Activated naive CD4-positive, alpha-beta T cell treated with anti-CD3 and anti-CD28 coated beads for 36 hours (primary cell): ENCODE results near the gene IFIT2. TPM values are rescaled to one million over a fixed set of nuclear protein-coding genes. Genes with fewer than 3 reads are reported as not detected.
"Not testable (repeated sequence)": the region's sequence is repeated elsewhere in the genome, so short reads cannot be mapped to it uniquely, and the experiment has no call there.

Experiments used
- CTCF ChIA-PET: fragments of 350-600 bp; sonication (Branson Sonifier 250); formaldehyde crosslinking; loops from one replicate; lab custom pipeline; 2021; ENCODE audit warnings: antibody characterized with exemption; lab: Charles Lee
- DNase-seq: peaks from one replicate; pipeline ENCODE4 v3.0.0-alpha.2; 2020
- H3K27ac Mint-ChIP-seq: one replicate; pipeline ENCODE4 v1.8.0; 2021; ENCODE audit warnings: mild to moderate bottlenecking, mixed read lengths
- H3K27me3 Mint-ChIP-seq: one replicate; pipeline ENCODE4 v1.8.0; 2021; ENCODE audit warnings: low read depth, mixed read lengths
- H3K36me3 Mint-ChIP-seq: one replicate; pipeline ENCODE4 v1.8.0; 2021; ENCODE audit warnings: low read depth, mixed read lengths
- H3K4me1 Mint-ChIP-seq: one replicate; pipeline ENCODE4 v1.8.0; 2021; ENCODE audit warnings: low read depth, mixed read lengths
- H3K4me3 Mint-ChIP-seq: one replicate; pipeline ENCODE4 v1.8.0; 2021; ENCODE audit warnings: mild to moderate bottlenecking, moderate library complexity, mixed read lengths
- H3K9me3 Mint-ChIP-seq: one replicate; pipeline ENCODE4 v1.8.0; 2021; ENCODE audit warnings: mixed read lengths
- intact Hi-C: fragments of 100-400 bp; cut with micrococcal nuclease; formaldehyde crosslinking; loops from one replicate; pipeline ENCODE4 v1.15.1; 2023
- total RNA-seq, 2 experiments: library from RNA; stranded (reverse); gene quantifications; one replicate each; pipeline ENCODE4 v1.2.3, GENCODE V29; 2021

Gene IFIT2
- total RNA-seq, 2 experiments from 2014 or later: 35.7 to 39.4 TPM

- Mint-ChIP-seq H3K4me1 (no peaks in the 10 kb centered on the region), H3K36me3 (no peaks in the 10 kb centered on the region), H3K4me3 (no peak overlapping the region), H3K9me3 (no peaks in the 10 kb centered on the region), H3K27me3 (no peaks in the 10 kb centered on the region), H3K27ac (no peak overlapping the region)
- intact Hi-C loops: no loop called here
- DNase-seq: no peak
- CTCF ChIA-PET: interaction anchor here (0.6 kb wide), 1 partner anchor 21 kb away, joined by 7 read pairs; no protein-coding TSS in a partner anchor
These were observed 18.6 kb upstream of the IFIT2 start for GRCh38 chr10:89283025-89283935.

DNA sequence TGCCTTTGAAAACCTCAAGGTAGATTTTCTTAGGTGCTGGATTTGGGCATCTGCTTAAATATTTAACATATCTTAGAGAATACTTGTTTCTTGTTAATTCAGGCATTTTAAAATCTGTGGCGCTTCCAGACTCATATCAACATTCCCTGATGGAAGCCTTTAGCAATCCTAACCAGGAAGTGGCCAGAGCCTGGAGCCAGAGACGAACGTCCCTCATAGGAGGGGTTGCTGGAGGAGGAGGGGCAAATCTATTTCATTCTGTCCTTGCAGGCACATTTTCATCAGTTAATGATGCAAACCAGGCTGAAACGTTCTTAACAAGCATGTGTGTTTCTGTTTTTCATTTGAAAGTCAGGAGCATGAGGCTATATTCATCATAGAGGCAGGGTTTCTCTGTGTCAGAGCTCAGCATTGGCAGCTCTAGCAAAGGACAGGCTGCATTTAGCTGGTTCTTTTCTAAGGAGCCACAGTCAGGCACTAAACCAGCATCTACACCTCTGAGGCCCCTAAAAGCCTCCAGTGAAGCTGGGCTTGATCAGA is 17.8 kb upstream of the IFIT2 start:
- Mint-ChIP-seq H3K36me3 (no peaks in the 10 kb centered on the region), H3K4me3 (no peak overlapping the region), H3K27ac (no peak overlapping the region), H3K27me3 (no peaks in the 10 kb centered on the region), H3K9me3 (no peaks in the 10 kb centered on the region), H3K4me1 (no peaks in the 10 kb centered on the region)
- CTCF ChIA-PET: no interaction called here
- DNase-seq: no peak
- intact Hi-C loops: no loop called here

DNA sequence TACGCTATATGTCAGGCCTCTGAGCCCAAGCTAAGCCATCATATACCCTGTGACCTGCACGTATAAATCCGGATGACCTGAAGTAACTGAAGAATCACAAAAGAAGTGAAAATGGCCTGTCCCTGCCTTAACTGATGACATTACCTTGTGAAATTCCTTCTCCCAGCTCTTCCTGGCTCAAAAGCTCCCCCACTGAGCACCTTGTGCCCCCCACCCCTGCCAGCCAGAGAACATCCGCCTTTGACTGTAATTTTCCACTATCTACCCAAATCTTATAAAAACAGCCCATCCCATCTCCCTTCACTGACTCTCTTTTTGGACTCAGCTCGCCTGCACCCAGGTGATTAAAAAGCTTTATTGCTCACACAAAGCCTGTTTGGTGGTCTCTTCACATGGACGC is 17.1 kb upstream of the IFIT2 start:
- DNase-seq, H3K4me3 Mint-ChIP-seq: not testable (repeated sequence)

GRCh38 chr10:89285303-89285702 is 16.5 kb upstream of the IFIT2 start:
- H3K27me3 Mint-ChIP-seq, CTCF ChIA-PET, H3K4me3 Mint-ChIP-seq, H3K27ac Mint-ChIP-seq, H3K36me3 Mint-ChIP-seq, intact Hi-C loops, H3K4me1 Mint-ChIP-seq, H3K9me3 Mint-ChIP-seq, DNase-seq: not testable (repeated sequence)

More for the DNA sequence above, 17.1 kb upstream of the IFIT2 start:
- intact Hi-C loops, H3K9me3 Mint-ChIP-seq, H3K36me3 Mint-ChIP-seq, H3K4me1 Mint-ChIP-seq, CTCF ChIA-PET, H3K27ac Mint-ChIP-seq, H3K27me3 Mint-ChIP-seq: not testable (repeated sequence)

DNA sequence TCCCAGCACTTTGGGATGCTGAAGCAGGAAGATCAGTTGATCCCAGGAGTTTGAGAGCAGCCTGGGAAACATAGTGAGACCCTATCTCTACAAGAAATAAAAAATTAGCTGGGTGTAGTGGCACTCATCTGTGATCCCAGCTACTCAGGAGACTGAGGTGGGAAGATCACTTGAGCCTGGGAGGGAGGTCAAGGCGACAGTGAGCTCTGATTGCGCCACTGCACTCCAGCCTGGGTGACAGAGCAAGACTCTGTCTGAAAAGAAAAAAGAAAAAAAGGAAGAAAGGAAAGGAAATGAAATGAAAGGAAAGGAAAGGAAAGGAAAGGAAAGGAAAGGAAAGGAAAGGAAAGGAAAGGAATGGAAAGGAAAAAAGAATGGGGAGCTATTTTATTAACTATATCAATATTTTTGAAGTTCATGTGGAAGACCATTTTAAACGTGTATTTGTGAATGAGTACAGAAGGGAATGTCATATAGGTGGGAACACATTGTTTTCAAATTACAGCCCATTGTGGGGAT is 7.1 kb upstream of the IFIT2 start:
- DNase-seq: no peak
- H3K9me3 Mint-ChIP-seq: peaks cover 2% of the 10 kb centered on the region
- peaks cover 11% of the 10 kb centered on the region for H3K4me1 Mint-ChIP-seq
- CTCF ChIA-PET: interaction anchor here (0.9 to 1.7 kb wide), 4 partner anchors 13 to 123 kb away, joined by 3 to 6 read pairs (median 3); no protein-coding TSS in a partner anchor
- H3K27me3 Mint-ChIP-seq: no peaks in the 10 kb centered on the region
- no peak overlapping the region for H3K4me3 Mint-ChIP-seq
- H3K36me3 Mint-ChIP-seq: peaks cover 1% of the 10 kb centered on the region
- no peak overlapping the region for H3K27ac Mint-ChIP-seq
- intact Hi-C loops: loop anchor here (1.0 to 10.0 kb wide), 2 partner anchors 38 to 270 kb away; no protein-coding TSS in a partner anchor

- Mint-ChIP-seq H3K27ac (no peak overlapping the region), H3K36me3 (peaks cover 1% of the 10 kb centered on the region), H3K27me3 (no peaks in the 10 kb centered on the region), H3K4me1 (peaks cover 13% of the 10 kb centered on the region), H3K9me3 (peaks cover 2% of the 10 kb centered on the region), H3K4me3 (no peak overlapping the region)
- intact Hi-C loops: loop anchor here (1.0 to 10.0 kb wide), 2 partner anchors 37 to 269 kb away; no protein-coding TSS in a partner anchor
- CTCF ChIA-PET: interaction anchor here (0.9 kb wide), 2 partner anchors 68 to 69 kb away, joined by 3 read pairs; no protein-coding TSS in a partner anchor
- DNase-seq: no peak
These were observed 6.2 kb upstream of the IFIT2 start for GRCh38 chr10:89295597-89295996.

DNA sequence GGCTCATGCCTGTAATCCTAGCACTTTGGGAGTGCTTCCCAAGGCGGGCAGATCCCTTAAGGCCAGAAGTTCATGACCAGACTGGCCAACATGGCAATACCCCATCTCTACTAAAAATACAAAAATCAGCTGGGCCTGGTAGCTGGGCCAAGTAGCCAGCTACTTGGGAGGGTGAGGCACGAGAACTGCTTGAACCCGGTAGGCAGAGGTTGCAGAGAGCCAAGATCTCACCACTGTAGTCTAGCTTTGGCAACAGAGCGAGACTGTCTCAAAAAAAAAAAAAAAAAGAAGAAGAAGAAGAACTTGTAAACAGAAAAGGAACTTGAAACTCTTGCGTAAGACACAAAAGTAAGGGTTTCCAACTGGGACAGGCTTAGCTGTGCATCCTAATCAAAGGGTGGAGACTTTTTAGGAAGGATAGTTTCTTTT is 5.6 kb upstream of the IFIT2 start:
- H3K4me1 Mint-ChIP-seq: peaks cover 17% of the 10 kb centered on the region
- H3K4me3 Mint-ChIP-seq: no peak overlapping the region
- intact Hi-C loops: loop anchor here (10.0 kb wide), 1 partner anchor 269 kb away; no protein-coding TSS in a partner anchor
- no peaks in the 10 kb centered on the region for H3K27me3 Mint-ChIP-seq
- H3K9me3 Mint-ChIP-seq: peaks cover 2% of the 10 kb centered on the region
- peaks cover 1% of the 10 kb centered on the region for H3K36me3 Mint-ChIP-seq
- DNase-seq: no peak
- no peak overlapping the region for H3K27ac Mint-ChIP-seq
- CTCF ChIA-PET: interaction anchor here (0.9 kb wide), 1 partner anchor 68 kb away, joined by 3 read pairs; no protein-coding TSS in a partner anchor

GRCh38 chr10:89297356-89297755 is 4.5 kb upstream of the IFIT2 start:
- Mint-ChIP-seq H3K4me3 (no peak overlapping the region), H3K4me1 (peaks cover 24% of the 10 kb centered on the region), H3K36me3 (peaks cover 1% of the 10 kb centered on the region), H3K27ac (no peak overlapping the region), H3K9me3 (peaks cover 2% of the 10 kb centered on the region), H3K27me3 (no peaks in the 10 kb centered on the region)
- intact Hi-C loops: loop anchor here (10.0 kb wide), 1 partner anchor 267 kb away; no protein-coding TSS in a partner anchor
- CTCF ChIA-PET: interaction anchor here (0.5 kb wide), 1 partner anchor 247 kb away, joined by 6 read pairs; no protein-coding TSS in a partner anchor
- DNase-seq: no peak

GRCh38 chr10:89297791-89298190 is 4.1 kb upstream of the IFIT2 start:
- DNase-seq: no peak
- Mint-ChIP-seq H3K27ac (no peak overlapping the region), H3K36me3 (peaks cover 1% of the 10 kb centered on the region), H3K27me3 (no peaks in the 10 kb centered on the region), H3K9me3 (peaks cover 2% of the 10 kb centered on the region), H3K4me3 (no peak overlapping the region), H3K4me1 (peaks cover 29% of the 10 kb centered on the region)
- CTCF ChIA-PET: no interaction called here
- intact Hi-C loops: loop anchor here (10.0 kb wide), 1 partner anchor 267 kb away; no protein-coding TSS in a partner anchor

GRCh38 chr10:89299031-89299430 is 2.8 kb upstream of the IFIT2 start:
- peaks cover 38% of the 10 kb centered on the region for H3K4me1 Mint-ChIP-seq
- intact Hi-C loops: loop anchor here (10.0 kb wide), 1 partner anchor 266 kb away; no protein-coding TSS in a partner anchor
- no peak overlapping the region for H3K27ac Mint-ChIP-seq
- H3K36me3 Mint-ChIP-seq: peaks cover 3% of the 10 kb centered on the region
- DNase-seq: no peak
- CTCF ChIA-PET: no interaction called here
- H3K9me3 Mint-ChIP-seq: peaks cover 2% of the 10 kb centered on the region
- H3K27me3 Mint-ChIP-seq: no peaks in the 10 kb centered on the region
- H3K4me3 Mint-ChIP-seq: no peak overlapping the region

- Mint-ChIP-seq H3K27me3 (no peaks in the 10 kb centered on the region), H3K4me3 (peak overlapping the region; percentile 79), H3K27ac (peak overlapping the region; percentile 65), H3K36me3 (peaks cover 17% of the 10 kb centered on the region), H3K9me3 (peaks cover 2% of the 10 kb centered on the region), H3K4me1 (peaks cover 32% of the 10 kb centered on the region)
- DNase-seq: peak; percentile 27
- CTCF ChIA-PET: interaction anchor here (1.8 to 4.3 kb wide), 2 partner anchors 50 to 68 kb away, joined by 4 to 26 read pairs; partner anchors contain the start of gene LIPA
- intact Hi-C loops: loop anchor here (1.0 kb wide), 2 partner anchors 26 to 400 kb away; partner anchors contain the start of genes IFIT3 and KIF20B
These were observed 614 bp upstream of the IFIT2 start for GRCh38 chr10:89301232-89301631.

- CTCF ChIA-PET: interaction anchor here (0.7 to 4.3 kb wide), 4 partner anchors 21 to 317 kb away, joined by 3 to 26 read pairs (median 4); partner anchors contain the start of gene LIPA
- Mint-ChIP-seq H3K27ac (no peak overlapping the region), H3K4me1 (peaks cover 32% of the 10 kb centered on the region), H3K27me3 (no peaks in the 10 kb centered on the region), H3K9me3 (peaks cover 6% of the 10 kb centered on the region), H3K36me3 (peaks cover 29% of the 10 kb centered on the region), H3K4me3 (peak overlapping the region; percentile 79)
- DNase-seq: no peak
- intact Hi-C loops: loop anchor here (2.0 kb wide), 1 partner anchor 112 kb away; the partner anchor contains the start of gene IFIT5
These were observed 779 bp downstream of the IFIT2 start for GRCh38 chr10:89302625-89303024.
